ENCODE data around the gene CPE.

DNA sequence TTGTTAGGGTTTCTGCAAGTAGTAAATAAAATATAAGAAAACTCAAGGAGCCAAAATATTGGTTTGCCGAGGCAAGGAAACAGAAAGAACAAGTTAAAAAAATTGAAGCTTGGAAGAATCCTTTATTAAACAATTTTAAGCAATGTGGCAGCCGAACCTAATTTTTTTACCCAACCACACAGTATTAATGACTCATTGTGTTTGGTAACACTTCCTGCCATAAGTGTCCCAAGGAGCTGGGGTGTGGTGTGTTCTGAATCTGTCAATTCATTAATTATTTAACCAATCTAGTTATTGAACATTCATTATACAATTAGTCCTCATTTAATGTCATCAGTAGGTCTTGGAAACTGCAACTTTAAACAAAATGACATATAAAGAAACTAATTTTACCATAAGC, 19.3 kb upstream of the CPE start:
- TF ChIP-seq, protein P1, sequence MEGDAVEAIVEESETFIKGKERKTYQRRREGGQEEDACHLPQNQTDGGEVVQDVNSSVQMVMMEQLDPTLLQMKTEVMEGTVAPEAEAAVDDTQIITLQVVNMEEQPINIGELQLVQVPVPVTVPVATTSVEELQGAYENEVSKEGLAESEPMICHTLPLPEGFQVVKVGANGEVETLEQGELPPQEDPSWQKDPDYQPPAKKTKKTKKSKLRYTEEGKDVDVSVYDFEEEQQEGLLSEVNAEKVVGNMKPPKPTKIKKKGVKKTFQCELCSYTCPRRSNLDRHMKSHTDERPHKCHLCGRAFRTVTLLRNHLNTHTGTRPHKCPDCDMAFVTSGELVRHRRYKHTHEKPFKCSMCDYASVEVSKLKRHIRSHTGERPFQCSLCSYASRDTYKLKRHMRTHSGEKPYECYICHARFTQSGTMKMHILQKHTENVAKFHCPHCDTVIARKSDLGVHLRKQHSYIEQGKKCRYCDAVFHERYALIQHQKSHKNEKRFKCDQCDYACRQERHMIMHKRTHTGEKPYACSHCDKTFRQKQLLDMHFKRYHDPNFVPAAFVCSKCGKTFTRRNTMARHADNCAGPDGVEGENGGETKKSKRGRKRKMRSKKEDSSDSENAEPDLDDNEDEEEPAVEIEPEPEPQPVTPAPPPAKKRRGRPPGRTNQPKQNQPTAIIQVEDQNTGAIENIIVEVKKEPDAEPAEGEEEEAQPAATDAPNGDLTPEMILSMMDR (conservative IDR thresholded peaks at IDR 0.05; ENCODE audit: low read length) = no peak
- TF ChIP-seq EZH2phosphoT487 (IDR thresholded peaks at IDR 0.05; ENCODE audit: borderline replicate concordance) = no peak

Data from Loucy (cell line).